Ishikawa (cell line): ENCODE measurements around the gene C19orf18.

Experiments
- CEBPB ChIP-seq: IDR thresholded peaks from 2 replicates; pipeline ENCODE4 v1.6.1; 2012
- CREB1 ChIP-seq: IDR thresholded peaks from 2 replicates; pipeline ENCODE4 v1.6.1; 2012; ENCODE audit warnings: low read depth
- EGR1 ChIP-seq: IDR thresholded peaks from 2 replicates; pipeline ENCODE4 v1.6.1; 2012
- EP300 ChIP-seq: IDR thresholded peaks from 2 replicates; pipeline ENCODE4 v1.6.1; 2012; ENCODE audit warnings: borderline replicate concordance
- FOXM1 ChIP-seq: IDR thresholded peaks from 2 replicates; pipeline ENCODE4 v1.6.1; 2012; ENCODE audit warnings: low read depth, borderline replicate concordance
- MAX ChIP-seq: IDR thresholded peaks from 2 replicates; pipeline ENCODE4 v1.6.1; 2012
- NFIC ChIP-seq: IDR thresholded peaks from 2 replicates; pipeline ENCODE4 v1.6.1; 2012
- RAD21 ChIP-seq: IDR thresholded peaks from 2 replicates; pipeline ENCODE4 v1.6.1; 2012; ENCODE audit warnings: low read depth
- REST ChIP-seq: IDR thresholded peaks from 2 replicates; pipeline ENCODE4 v1.6.1; 2012; ENCODE audit warnings: low read depth, mild to moderate bottlenecking
- TAF1 ChIP-seq: IDR thresholded peaks from 2 replicates; pipeline ENCODE4 v1.6.1; 2012; ENCODE audit warnings: low read depth, mild to moderate bottlenecking
- TCF12 ChIP-seq: IDR thresholded peaks from 2 replicates; pipeline ENCODE4 v1.6.1; 2012; ENCODE audit warnings: low read depth
- TEAD4 ChIP-seq: IDR thresholded peaks from 2 replicates; pipeline ENCODE4 v1.6.1; 2012
- USF1 ChIP-seq: IDR thresholded peaks from 2 replicates; pipeline ENCODE4 v1.6.1; 2012
- YY1 ChIP-seq: IDR thresholded peaks from 2 replicates; pipeline ENCODE4 v1.6.1; 2012; ENCODE audit warnings: low read depth
- ZBTB7A ChIP-seq: IDR thresholded peaks from 2 replicates; pipeline ENCODE4 v1.6.1; 2012; ENCODE audit warnings: low read depth

Gene C19orf18

GRCh38 chr19:57914531-57914930, 59.8 kb downstream of the C19orf18 start:
- TF ChIP-seq CEBPB (no peak), RAD21 (no peak), TCF12 (no peak), NFIC (no peak), ZBTB7A (no peak), TAF1 (no peak), YY1 (no peak), FOXM1 (no peak), CREB1 (no peak), USF1 (no peak), EP300 (no peak), EGR1 (no peak), MAX (no peak), TEAD4 (no peak), REST (no peak)
